HCT116 (cell line): ENCODE results near the gene LIG1.
A peak's percentile ranks its signal among the peaks of the same experiment; 100 is the strongest.

Experiments used
- CBX3 ChIP-seq: IDR thresholded peaks from 2 replicates; pipeline ENCODE4 v1.6.1; 2012; ENCODE audit warnings: low read depth
- CEBPB ChIP-seq: IDR thresholded peaks from 2 replicates; pipeline ENCODE4 v1.6.1; 2012; ENCODE audit warnings: low read depth
- CTCF ChIP-seq, 3 experiments: fragments of 200-600 bp in 1 of 3; sonication (generic) in 1 of 3; IDR thresholded peaks in 2 of 3; conservative IDR thresholded peaks in 1 of 3; 2 replicates each; pipeline ENCODE4 v1.5.1; 2012 to 2017; ENCODE audit warnings: low read depth in 2 of 3, low read length in 2 of 3, antibody characterized with exemption in 1 of 3, borderline replicate concordance in 1 of 3, control low read depth in 1 of 3, mild to moderate bottlenecking in 1 of 3, mixed read lengths in 1 of 3, mixed run types in 1 of 3, moderate library complexity in 1 of 3; ENCODE audit not compliant: insufficient read depth in 1 of 3
- EZH2 ChIP-seq: fragments of 200-600 bp; sonication (generic); IDR thresholded peaks from 2 replicates; pipeline ENCODE4 v1.6.1; 2017; ENCODE audit warnings: antibody characterized with exemption, mixed run types
- EZH2phosphoT487 ChIP-seq: fragments of 200-600 bp; IDR thresholded peaks from 2 replicates; pipeline ENCODE4 v1.6.1; 2018; ENCODE audit warnings: antibody characterized with exemption, borderline replicate concordance
- JUND ChIP-seq: IDR thresholded peaks from 2 replicates; pipeline ENCODE4 v1.6.1; 2012
- POLR2A ChIP-seq: IDR thresholded peaks from 2 replicates; pipeline ENCODE4 v1.7.0; 2011; ENCODE audit warnings: borderline replicate concordance; ENCODE audit not compliant: insufficient read depth, insufficient read length; ENCODE audit errors: extremely low read depth
- POLR2AphosphoS5 ChIP-seq: IDR thresholded peaks from 2 replicates; pipeline ENCODE4 v1.6.1; 2011; ENCODE audit warnings: mild to moderate bottlenecking, low read depth, low read length, moderate library complexity
- REST ChIP-seq: IDR thresholded peaks from 2 replicates; pipeline ENCODE4 v1.6.1; 2012; ENCODE audit warnings: low read depth
- SP1 ChIP-seq: IDR thresholded peaks from 2 replicates; pipeline ENCODE4 v1.6.1; 2012; ENCODE audit warnings: low read depth
- TCF7L2 ChIP-seq: IDR thresholded peaks from 2 replicates; pipeline ENCODE4 v1.7.0; 2011; ENCODE audit warnings: borderline replicate concordance, inconsistent platforms; ENCODE audit not compliant: insufficient read depth, insufficient read length; ENCODE audit errors: extremely low read depth
- ZNF274 ChIP-seq: fragments of 200-500 bp; sonication (Bioruptor generic); IDR thresholded peaks from 2 replicates; pipeline ENCODE4 v1.6.1; 2014; ENCODE audit warnings: mild to moderate bottlenecking, low read depth, low read length, inconsistent platforms
- TF ChIP-seq, protein P1 (sequence below): IDR thresholded peaks from 2 replicates; pipeline ENCODE4 v1.6.1; 2011; ENCODE audit warnings: mild to moderate bottlenecking, low read length, moderate library complexity; ENCODE audit not compliant: insufficient replicate concordance; ENCODE audit errors: extremely low read depth

DNA sequence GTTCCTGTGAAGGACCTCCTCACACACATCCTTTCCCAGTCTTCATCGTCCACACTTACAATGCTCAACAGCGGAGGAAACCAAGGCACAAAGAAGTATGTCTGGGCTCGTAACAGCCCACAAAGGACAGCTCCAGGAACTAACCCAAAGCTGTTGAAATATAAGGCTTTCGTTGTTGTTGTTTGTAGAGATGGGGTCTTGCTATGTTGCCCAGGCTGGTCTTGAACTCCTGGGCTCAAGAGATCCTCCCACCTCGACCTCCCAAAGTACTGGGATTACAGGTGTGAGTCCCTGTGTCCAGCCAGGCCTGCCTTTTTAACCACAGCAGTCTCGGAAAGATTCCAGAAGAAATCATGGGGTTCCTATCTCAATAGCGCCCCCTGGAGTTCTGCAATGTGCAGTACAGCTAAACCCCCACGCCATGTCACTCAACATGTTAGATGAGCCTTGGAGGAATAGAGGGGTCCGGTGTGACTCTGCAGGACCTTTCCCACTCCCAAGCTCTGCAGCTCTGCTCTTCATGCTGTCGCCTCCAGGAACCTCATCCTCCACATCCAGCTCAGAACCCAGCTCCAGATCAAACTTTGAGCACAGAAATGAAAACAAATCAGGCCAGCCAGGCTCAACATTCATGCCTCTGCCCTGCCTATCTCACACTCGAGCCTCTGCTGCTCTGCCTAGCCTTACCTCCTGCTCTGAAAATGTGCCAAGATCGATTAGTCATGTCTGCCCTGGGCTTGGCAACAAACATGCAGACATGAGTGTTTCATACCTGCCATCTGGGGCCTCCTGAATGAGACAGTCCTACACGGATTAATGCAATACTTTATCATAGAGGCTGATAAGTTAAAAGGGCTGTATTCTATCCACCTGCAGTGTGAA lies 67.0 kb downstream of the LIG1 start:
- TF ChIP-seq CTCF (IDR thresholded peaks at IDR 0.05 in 2 of 3, conservative IDR thresholded peaks at IDR 0.05 in 1 of 3; ENCODE audit: borderline replicate concordance in 1 of 3, insufficient read depth in 1 of 3, low read depth in 2 of 3, low read length in 2 of 3), result peak; percentile 81 to 89 (median 82)
- no peak for TF ChIP-seq SP1
- no peak for TF ChIP-seq EZH2phosphoT487
- TF ChIP-seq EZH2, result no peak
- no peak for TF ChIP-seq POLR2AphosphoS5
- no peak for TF ChIP-seq POLR2A
- no peak for TF ChIP-seq TCF7L2
- no peak for TF ChIP-seq CEBPB
- TF ChIP-seq, protein P1, sequence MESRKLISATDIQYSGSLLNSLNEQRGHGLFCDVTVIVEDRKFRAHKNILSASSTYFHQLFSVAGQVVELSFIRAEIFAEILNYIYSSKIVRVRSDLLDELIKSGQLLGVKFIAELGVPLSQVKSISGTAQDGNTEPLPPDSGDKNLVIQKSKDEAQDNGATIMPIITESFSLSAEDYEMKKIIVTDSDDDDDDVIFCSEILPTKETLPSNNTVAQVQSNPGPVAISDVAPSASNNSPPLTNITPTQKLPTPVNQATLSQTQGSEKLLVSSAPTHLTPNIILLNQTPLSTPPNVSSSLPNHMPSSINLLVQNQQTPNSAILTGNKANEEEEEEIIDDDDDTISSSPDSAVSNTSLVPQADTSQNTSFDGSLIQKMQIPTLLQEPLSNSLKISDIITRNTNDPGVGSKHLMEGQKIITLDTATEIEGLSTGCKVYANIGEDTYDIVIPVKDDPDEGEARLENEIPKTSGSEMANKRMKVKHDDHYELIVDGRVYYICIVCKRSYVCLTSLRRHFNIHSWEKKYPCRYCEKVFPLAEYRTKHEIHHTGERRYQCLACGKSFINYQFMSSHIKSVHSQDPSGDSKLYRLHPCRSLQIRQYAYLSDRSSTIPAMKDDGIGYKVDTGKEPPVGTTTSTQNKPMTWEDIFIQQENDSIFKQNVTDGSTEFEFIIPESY, result no peak
- TF ChIP-seq ZNF274, result no peak
- no peak for TF ChIP-seq REST
- no peak for TF ChIP-seq JUND
- peak; percentile 85 for TF ChIP-seq CBX3
